ENCODE measurements around the gene AVEN. TPM values are rescaled to one million over a fixed set of nuclear protein-coding genes. Genes with fewer than 3 reads are reported as not detected.

The AVEN gene
- polyA plus RNA-seq, 1 donor = 10.0 TPM

- H3K9me3 ChIP-seq (ENCODE audit: control insufficient read depth, low read depth, low read length) = no peaks in the 10 kb centered on the region
- no peak for DNase-seq
- no CpG with 5 or more reads among the region's 6 CpGs for WGBS (ENCODE audit: insufficient coverage, low lambda C conversion rate)
Measured at GRCh38 chr15:33858836-33859235, 180.2 kb downstream of the AVEN start.

GRCh38 chr15:33857726-33858125, 181.3 kb downstream of the AVEN start:
- Histone ChIP-seq H3K4me3 (ENCODE audit: low read length) (no peak overlapping the region), H3K4me1 (ENCODE audit: control insufficient read depth, insufficient read depth, low read length) (no peaks in the 10 kb centered on the region), H3K27me3 (ENCODE audit: control insufficient read depth, insufficient read depth, low read length) (no peaks in the 10 kb centered on the region), H3K36me3 (ENCODE audit: control insufficient read depth, insufficient read depth, low read length) (peaks cover 4% of the 10 kb centered on the region), H3K27ac (ENCODE audit: low read length) (no peak overlapping the region), H3K9me3 (ENCODE audit: control insufficient read depth, low read depth, low read length) (no peaks in the 10 kb centered on the region)
- no CpG with 5 or more reads among the region's 13 CpGs for WGBS (ENCODE audit: insufficient coverage, low lambda C conversion rate)
- DNase-seq = no peak

More at GRCh38 chr15:33858836-33859235, 180.2 kb downstream of the AVEN start:
- Histone ChIP-seq H3K4me3 (ENCODE audit: low read length) (no peak overlapping the region), H3K36me3 (ENCODE audit: control insufficient read depth, insufficient read depth, low read length) (peaks cover 4% of the 10 kb centered on the region), H3K4me1 (ENCODE audit: control insufficient read depth, insufficient read depth, low read length) (no peaks in the 10 kb centered on the region), H3K27me3 (ENCODE audit: control insufficient read depth, insufficient read depth, low read length) (no peaks in the 10 kb centered on the region), H3K27ac (ENCODE audit: low read length) (no peak overlapping the region)

GRCh38 chr15:33852570-33852969, 186.4 kb downstream of the AVEN start:
- no peaks in the 10 kb centered on the region for H3K4me1 ChIP-seq (ENCODE audit: control insufficient read depth, insufficient read depth, low read length)
- no peak overlapping the region for H3K27ac ChIP-seq (ENCODE audit: low read length)
- no peaks in the 10 kb centered on the region for H3K36me3 ChIP-seq (ENCODE audit: control insufficient read depth, insufficient read depth, low read length)
- H3K4me3 ChIP-seq (ENCODE audit: low read length) = no peak overlapping the region
- H3K9me3 ChIP-seq (ENCODE audit: control insufficient read depth, low read depth, low read length) = no peaks in the 10 kb centered on the region
- WGBS (ENCODE audit: insufficient coverage, low lambda C conversion rate) = no CpG with 5 or more reads among the region's 2 CpGs
- peak in 1 of 2 donors; percentile 16 for DNase-seq
- H3K27me3 ChIP-seq (ENCODE audit: control insufficient read depth, insufficient read depth, low read length) = no peaks in the 10 kb centered on the region

GRCh38 chr15:33852094-33852493, 186.9 kb downstream of the AVEN start:
- H3K9me3 ChIP-seq (ENCODE audit: control insufficient read depth, low read depth, low read length) = no peaks in the 10 kb centered on the region
- 13% methylated on average over 1 of the region's 1 CpG for WGBS (ENCODE audit: insufficient coverage, low lambda C conversion rate)
- no peaks in the 10 kb centered on the region for H3K4me1 ChIP-seq (ENCODE audit: control insufficient read depth, insufficient read depth, low read length)
- H3K27ac ChIP-seq (ENCODE audit: low read length) = no peak overlapping the region
- DNase-seq = no peak
- H3K4me3 ChIP-seq (ENCODE audit: low read length) = no peak overlapping the region
- H3K36me3 ChIP-seq (ENCODE audit: control insufficient read depth, insufficient read depth, low read length) = no peaks in the 10 kb centered on the region
- H3K27me3 ChIP-seq (ENCODE audit: control insufficient read depth, insufficient read depth, low read length) = no peaks in the 10 kb centered on the region

GRCh38 chr15:33851079-33851478, 187.9 kb downstream of the AVEN start:
- Histone ChIP-seq H3K27ac (ENCODE audit: low read length) (no peak overlapping the region), H3K36me3 (ENCODE audit: control insufficient read depth, insufficient read depth, low read length) (no peaks in the 10 kb centered on the region), H3K9me3 (ENCODE audit: control insufficient read depth, low read depth, low read length) (no peaks in the 10 kb centered on the region), H3K27me3 (ENCODE audit: control insufficient read depth, insufficient read depth, low read length) (no peaks in the 10 kb centered on the region), H3K4me1 (ENCODE audit: control insufficient read depth, insufficient read depth, low read length) (no peaks in the 10 kb centered on the region), H3K4me3 (ENCODE audit: low read length) (no peak overlapping the region)
- DNase-seq = no peak
- WGBS (ENCODE audit: insufficient coverage, low lambda C conversion rate) = no CpG with 5 or more reads among the region's 1 CpG

- H3K36me3 ChIP-seq (ENCODE audit: control insufficient read depth, insufficient read depth, low read length) = no peaks in the 10 kb centered on the region
- no peak for DNase-seq
- WGBS (ENCODE audit: insufficient coverage, low lambda C conversion rate) = no CpG with 5 or more reads among the region's 3 CpGs
- H3K27me3 ChIP-seq (ENCODE audit: control insufficient read depth, insufficient read depth, low read length) = no peaks in the 10 kb centered on the region
- no peak overlapping the region for H3K27ac ChIP-seq (ENCODE audit: low read length)
- no peaks in the 10 kb centered on the region for H3K4me1 ChIP-seq (ENCODE audit: control insufficient read depth, insufficient read depth, low read length)
- H3K4me3 ChIP-seq (ENCODE audit: low read length) = no peak overlapping the region
- no peaks in the 10 kb centered on the region for H3K9me3 ChIP-seq (ENCODE audit: control insufficient read depth, low read depth, low read length)
Measured at GRCh38 chr15:33848011-33848410, 191.0 kb downstream of the AVEN start.

- H3K4me1 ChIP-seq (ENCODE audit: control insufficient read depth, insufficient read depth, low read length) = no peaks in the 10 kb centered on the region
- no peaks in the 10 kb centered on the region for H3K9me3 ChIP-seq (ENCODE audit: control insufficient read depth, low read depth, low read length)
- H3K27ac ChIP-seq (ENCODE audit: low read length) = peak overlapping the region; percentile 31
- no peaks in the 10 kb centered on the region for H3K36me3 ChIP-seq (ENCODE audit: control insufficient read depth, insufficient read depth, low read length)
- H3K4me3 ChIP-seq (ENCODE audit: low read length) = no peak overlapping the region
- H3K27me3 ChIP-seq (ENCODE audit: control insufficient read depth, insufficient read depth, low read length) = no peaks in the 10 kb centered on the region
- WGBS (ENCODE audit: insufficient coverage, low lambda C conversion rate) = 60% methylated on average over 1 of the region's 6 CpGs
- no peak for DNase-seq
Measured at GRCh38 chr15:33846862-33847261, 192.1 kb downstream of the AVEN start.

- Histone ChIP-seq H3K36me3 (ENCODE audit: control insufficient read depth, insufficient read depth, low read length) (no peaks in the 10 kb centered on the region), H3K4me1 (ENCODE audit: control insufficient read depth, insufficient read depth, low read length) (no peaks in the 10 kb centered on the region), H3K27me3 (ENCODE audit: control insufficient read depth, insufficient read depth, low read length) (no peaks in the 10 kb centered on the region), H3K4me3 (ENCODE audit: low read length) (no peak overlapping the region), H3K9me3 (ENCODE audit: control insufficient read depth, low read depth, low read length) (no peaks in the 10 kb centered on the region), H3K27ac (ENCODE audit: low read length) (no peak overlapping the region)
- whole genome bisulfite sequencing (ENCODE audit: insufficient coverage, low lambda C conversion rate) = no CpG with 5 or more reads among the region's 2 CpGs
- DNase-seq = no peak
Measured at GRCh38 chr15:33846142-33846541, 192.9 kb downstream of the AVEN start.

GRCh38 chr15:33844597-33844996, 194.4 kb downstream of the AVEN start:
- no peak overlapping the region for H3K4me3 ChIP-seq (ENCODE audit: low read length)
- no peaks in the 10 kb centered on the region for H3K27me3 ChIP-seq (ENCODE audit: control insufficient read depth, insufficient read depth, low read length)
- H3K9me3 ChIP-seq (ENCODE audit: control insufficient read depth, low read depth, low read length) = no peaks in the 10 kb centered on the region
- no peaks in the 10 kb centered on the region for H3K4me1 ChIP-seq (ENCODE audit: control insufficient read depth, insufficient read depth, low read length)
- DNase-seq = no peak
- no peaks in the 10 kb centered on the region for H3K36me3 ChIP-seq (ENCODE audit: control insufficient read depth, insufficient read depth, low read length)
- 93% methylated on average over 2 of the region's 4 CpGs for WGBS (ENCODE audit: insufficient coverage, low lambda C conversion rate)
- no peak overlapping the region for H3K27ac ChIP-seq (ENCODE audit: low read length)

GRCh38 chr15:33844186-33844585, 194.8 kb downstream of the AVEN start:
- no peaks in the 10 kb centered on the region for H3K27me3 ChIP-seq (ENCODE audit: control insufficient read depth, insufficient read depth, low read length)
- no peak overlapping the region for H3K4me3 ChIP-seq (ENCODE audit: low read length)
- no peak for DNase-seq
- no peak overlapping the region for H3K27ac ChIP-seq (ENCODE audit: low read length)
- H3K9me3 ChIP-seq (ENCODE audit: control insufficient read depth, low read depth, low read length) = no peaks in the 10 kb centered on the region
- WGBS (ENCODE audit: insufficient coverage, low lambda C conversion rate) = 100% methylated on average over 1 of the region's 4 CpGs
- no peaks in the 10 kb centered on the region for H3K4me1 ChIP-seq (ENCODE audit: control insufficient read depth, insufficient read depth, low read length)
- no peaks in the 10 kb centered on the region for H3K36me3 ChIP-seq (ENCODE audit: control insufficient read depth, insufficient read depth, low read length)

GRCh38 chr15:33840615-33841014, 198.4 kb downstream of the AVEN start:
- Histone ChIP-seq H3K4me1 (ENCODE audit: control insufficient read depth, insufficient read depth, low read length) (no peaks in the 10 kb centered on the region), H3K9me3 (ENCODE audit: control insufficient read depth, low read depth, low read length) (no peaks in the 10 kb centered on the region), H3K27me3 (ENCODE audit: control insufficient read depth, insufficient read depth, low read length) (no peaks in the 10 kb centered on the region), H3K36me3 (ENCODE audit: control insufficient read depth, insufficient read depth, low read length) (no peaks in the 10 kb centered on the region), H3K4me3 (ENCODE audit: low read length) (no peak overlapping the region), H3K27ac (ENCODE audit: low read length) (no peak overlapping the region)
- WGBS (ENCODE audit: insufficient coverage, low lambda C conversion rate) = 100% methylated on average over 3 of the region's 3 CpGs
- no peak for DNase-seq
